Measurements from ENCODE around the gene PIGS.

DNA sequence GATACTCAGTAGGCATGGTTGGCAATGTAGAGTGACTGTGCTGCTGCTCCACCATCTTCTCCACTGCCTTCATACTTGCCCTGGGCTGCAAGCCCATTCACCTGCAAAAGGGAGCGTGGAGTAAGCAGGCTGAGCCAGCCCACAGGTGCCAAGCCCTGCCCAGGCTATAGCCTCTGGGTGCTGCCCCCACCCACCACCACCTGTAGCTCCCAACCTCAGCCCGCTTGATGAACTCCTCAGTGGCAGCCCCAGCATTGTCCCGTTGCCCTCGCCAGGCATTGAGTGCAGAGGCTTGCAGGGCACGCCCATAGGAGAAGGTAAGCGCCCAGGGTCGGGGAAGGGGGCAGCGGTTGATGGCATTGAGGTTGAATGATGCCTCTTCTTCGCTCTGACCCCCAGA is 2.2 kb upstream of the PIGS start:
- TF ChIP-seq, protein P1, sequence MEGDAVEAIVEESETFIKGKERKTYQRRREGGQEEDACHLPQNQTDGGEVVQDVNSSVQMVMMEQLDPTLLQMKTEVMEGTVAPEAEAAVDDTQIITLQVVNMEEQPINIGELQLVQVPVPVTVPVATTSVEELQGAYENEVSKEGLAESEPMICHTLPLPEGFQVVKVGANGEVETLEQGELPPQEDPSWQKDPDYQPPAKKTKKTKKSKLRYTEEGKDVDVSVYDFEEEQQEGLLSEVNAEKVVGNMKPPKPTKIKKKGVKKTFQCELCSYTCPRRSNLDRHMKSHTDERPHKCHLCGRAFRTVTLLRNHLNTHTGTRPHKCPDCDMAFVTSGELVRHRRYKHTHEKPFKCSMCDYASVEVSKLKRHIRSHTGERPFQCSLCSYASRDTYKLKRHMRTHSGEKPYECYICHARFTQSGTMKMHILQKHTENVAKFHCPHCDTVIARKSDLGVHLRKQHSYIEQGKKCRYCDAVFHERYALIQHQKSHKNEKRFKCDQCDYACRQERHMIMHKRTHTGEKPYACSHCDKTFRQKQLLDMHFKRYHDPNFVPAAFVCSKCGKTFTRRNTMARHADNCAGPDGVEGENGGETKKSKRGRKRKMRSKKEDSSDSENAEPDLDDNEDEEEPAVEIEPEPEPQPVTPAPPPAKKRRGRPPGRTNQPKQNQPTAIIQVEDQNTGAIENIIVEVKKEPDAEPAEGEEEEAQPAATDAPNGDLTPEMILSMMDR (IDR thresholded peaks at IDR 0.05): no peak
- TF ChIP-seq POLR2A (IDR thresholded peaks at IDR 0.05): no peak
- TF ChIP-seq POLR2AphosphoS5 (IDR thresholded peaks at IDR 0.05): no peak

Data from sigmoid colon (tissue), 4 donors.